ENCODE data around the gene GPR27.

GPR27 gene

DNA sequence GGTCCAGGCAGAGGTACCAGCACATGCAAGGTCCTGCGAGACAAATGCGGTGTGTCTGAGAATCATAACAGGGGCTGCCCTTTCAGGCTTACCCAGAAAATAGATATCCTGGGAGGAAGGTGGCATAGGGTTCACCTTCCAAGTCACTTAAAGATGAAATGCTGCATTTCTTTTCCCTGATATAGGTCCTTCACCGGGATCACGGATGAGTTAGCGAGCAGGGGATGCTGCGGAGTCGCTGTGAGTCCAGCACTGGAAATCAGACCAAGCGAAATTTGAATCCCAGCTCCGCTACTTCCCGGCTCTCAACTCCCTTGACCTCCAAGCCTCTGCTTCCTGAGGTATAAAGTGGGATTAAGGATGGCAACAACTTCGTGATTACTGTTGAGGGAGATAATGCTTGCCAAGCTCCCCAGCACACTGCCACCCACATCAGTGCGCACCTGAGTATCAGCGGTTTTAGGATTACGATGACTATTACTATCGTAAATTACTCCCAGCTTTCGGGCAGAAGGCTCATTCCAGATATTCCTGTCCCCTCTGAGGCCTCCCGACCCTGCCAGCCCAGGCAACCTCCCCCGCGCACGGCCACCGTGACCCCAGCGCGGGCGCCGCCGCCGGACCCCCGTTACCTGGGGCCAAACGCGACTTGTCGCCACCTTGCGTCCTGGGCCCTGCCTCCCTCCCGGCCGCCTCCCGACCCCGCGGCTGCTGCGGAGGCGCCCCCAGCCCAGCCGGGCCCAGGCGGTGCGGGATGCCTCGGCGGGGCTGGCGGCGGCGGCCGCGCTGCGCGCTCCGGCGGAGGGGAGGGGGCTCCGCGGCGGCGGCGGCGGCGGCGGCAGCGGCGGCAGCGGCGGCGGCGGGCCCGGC lies 589 bp upstream of the GPR27 start:
- ChIA-PET CTCF (interaction anchor here (0.6 to 1.8 kb wide), 5 partner anchors 21 to 576 kb away, joined by 3 to 9 read pairs (median 4); no protein-coding TSS in a partner anchor), POLR2A (interaction anchor here (0.6 to 0.7 kb wide), 3 partner anchors 9 to 444 kb away, joined by 3 to 8 read pairs (median 3); no protein-coding TSS in a partner anchor)
- DNase-seq, result peak in 2 of 3 donors; percentile 15 to 29
- WGBS (ENCODE audit: insufficient coverage), result 11% methylated on average over 45 of the region's 68 CpGs
- no peaks in the 10 kb centered on the region for H3K9me3 ChIP-seq (ENCODE audit: control extremely low read depth in 1 of 5, control insufficient read depth in 4 of 5, insufficient read depth in 2 of 5, low read depth in 1 of 5, low read length in 4 of 5)
- H3K27me3 ChIP-seq (replicated peaks in 2 of 5; ENCODE audit: control insufficient read depth in 4 of 5, insufficient read depth in 5 of 5, low read length in 4 of 5), result peaks cover 0 to 27% (median 9%) of the 10 kb centered on the region in 5 experiments
- peak overlapping the region; percentile 42 to 86 (median 64) for H3K4me3 ChIP-seq (ENCODE audit: control insufficient read depth in 1 of 7, extremely low read depth in 1 of 7, insufficient read depth in 4 of 7, low read depth in 2 of 7, low read length in 6 of 7)
- H3K27ac ChIP-seq (ENCODE audit: insufficient read depth in 1 of 2, low read depth in 1 of 2, low read length in 2 of 2, poor library complexity in 1 of 2, severe bottlenecking in 2 of 2), result no peak overlapping the region
- H3K4me1 ChIP-seq (ENCODE audit: control extremely low read depth in 1 of 4, control insufficient read depth in 4 of 4, insufficient read depth in 4 of 4, low read length in 3 of 4), result peaks cover 0 to 33% (median 16%) of the 10 kb centered on the region in 4 experiments
- H3K36me3 ChIP-seq (ENCODE audit: control insufficient read depth in 4 of 4, insufficient read depth in 4 of 4, low read length in 3 of 4), result peaks cover 0 to 4% (median 0%) of the 10 kb centered on the region in 4 experiments

GRCh38 chr3:71754610-71755253 lies 1.1 kb downstream of the GPR27 start:
- 13% methylated on average over 62 of the region's 65 CpGs for WGBS (ENCODE audit: insufficient coverage)
- Histone ChIP-seq H3K9me3 (ENCODE audit: control extremely low read depth in 1 of 5, control insufficient read depth in 4 of 5, insufficient read depth in 2 of 5, low read depth in 1 of 5, low read length in 4 of 5) (no peaks in the 10 kb centered on the region), H3K27ac (ENCODE audit: insufficient read depth in 1 of 2, low read depth in 1 of 2, low read length in 2 of 2, poor library complexity in 1 of 2, severe bottlenecking in 2 of 2) (peak overlapping the region in 1 of 2 experiments; percentile 28), H3K4me1 (ENCODE audit: control extremely low read depth in 1 of 4, control insufficient read depth in 4 of 4, insufficient read depth in 4 of 4, low read length in 3 of 4) (peaks cover 0 to 36% (median 18%) of the 10 kb centered on the region in 4 experiments), H3K4me3 (ENCODE audit: control insufficient read depth in 1 of 7, extremely low read depth in 1 of 7, insufficient read depth in 4 of 7, low read depth in 2 of 7, low read length in 6 of 7) (peak overlapping the region; percentile 55 to 86 (median 73)), H3K27me3 (replicated peaks in 2 of 5; ENCODE audit: control insufficient read depth in 4 of 5, insufficient read depth in 5 of 5, low read length in 4 of 5) (peaks cover 0 to 27% (median 9%) of the 10 kb centered on the region in 5 experiments), H3K36me3 (ENCODE audit: control insufficient read depth in 4 of 4, insufficient read depth in 4 of 4, low read length in 3 of 4) (no peaks in the 10 kb centered on the region)
- ChIA-PET CTCF (interaction anchor here (0.7 to 1.4 kb wide), 7 partner anchors 10 to 105 kb away, joined by 3 to 6 read pairs (median 3); no protein-coding TSS in a partner anchor), POLR2A (interaction anchor here (1.1 to 1.7 kb wide), 3 partner anchors 9 to 31 kb away, joined by 3 to 4 read pairs (median 4); no protein-coding TSS in a partner anchor)
- DNase-seq, result peak in 2 of 3 donors; percentile 34 to 39

GRCh38 chr3:71758091-71758490 lies 4.4 kb downstream of the GPR27 start:
- H3K36me3 ChIP-seq (ENCODE audit: control insufficient read depth in 4 of 4, insufficient read depth in 4 of 4, low read length in 3 of 4), result no peaks in the 10 kb centered on the region
- ChIA-PET POLR2A (interaction anchor here (0.6 kb wide), 1 partner anchor 12 kb away, joined by 3 read pairs; no protein-coding TSS in a partner anchor), CTCF (no interaction called here)
- H3K27ac ChIP-seq (ENCODE audit: insufficient read depth in 1 of 2, low read depth in 1 of 2, low read length in 2 of 2, poor library complexity in 1 of 2, severe bottlenecking in 2 of 2), result no peak overlapping the region
- H3K4me1 ChIP-seq (ENCODE audit: control extremely low read depth in 1 of 4, control insufficient read depth in 4 of 4, insufficient read depth in 4 of 4, low read length in 3 of 4), result peaks cover 0 to 24% (median 15%) of the 10 kb centered on the region in 4 experiments
- peaks cover 0 to 10% (median 4%) of the 10 kb centered on the region in 5 experiments for H3K27me3 ChIP-seq (replicated peaks in 2 of 5; ENCODE audit: control insufficient read depth in 4 of 5, insufficient read depth in 5 of 5, low read length in 4 of 5)
- DNase-seq, result no peak
- no peak overlapping the region for H3K4me3 ChIP-seq (ENCODE audit: control insufficient read depth in 1 of 7, extremely low read depth in 1 of 7, insufficient read depth in 4 of 7, low read depth in 2 of 7, low read length in 6 of 7)
- WGBS (ENCODE audit: insufficient coverage), result 80% methylated on average over 1 of the region's 2 CpGs
- no peaks in the 10 kb centered on the region for H3K9me3 ChIP-seq (ENCODE audit: control extremely low read depth in 1 of 5, control insufficient read depth in 4 of 5, insufficient read depth in 2 of 5, low read depth in 1 of 5, low read length in 4 of 5)

GRCh38 chr3:71759401-71759800 lies 5.7 kb downstream of the GPR27 start:
- peaks cover 0 to 9% (median 3%) of the 10 kb centered on the region in 5 experiments for H3K27me3 ChIP-seq (replicated peaks in 2 of 5; ENCODE audit: control insufficient read depth in 4 of 5, insufficient read depth in 5 of 5, low read length in 4 of 5)
- H3K4me1 ChIP-seq (ENCODE audit: control extremely low read depth in 1 of 4, control insufficient read depth in 4 of 4, insufficient read depth in 4 of 4, low read length in 3 of 4), result peaks cover 0 to 17% (median 7%) of the 10 kb centered on the region in 4 experiments
- H3K9me3 ChIP-seq (ENCODE audit: control extremely low read depth in 1 of 5, control insufficient read depth in 4 of 5, insufficient read depth in 2 of 5, low read depth in 1 of 5, low read length in 4 of 5), result no peaks in the 10 kb centered on the region
- 72% methylated on average over 4 of the region's 5 CpGs for WGBS (ENCODE audit: insufficient coverage)
- POLR2A ChIA-PET, result interaction anchor here (0.7 kb wide), 1 partner anchor 9 kb away, joined by 3 read pairs; no protein-coding TSS in a partner anchor
- no peak overlapping the region for H3K27ac ChIP-seq (ENCODE audit: insufficient read depth in 1 of 2, low read depth in 1 of 2, low read length in 2 of 2, poor library complexity in 1 of 2, severe bottlenecking in 2 of 2)
- CTCF ChIA-PET, result interaction anchor here (1.5 kb wide), 1 partner anchor 10 kb away, joined by 3 read pairs; no protein-coding TSS in a partner anchor
- no peak overlapping the region for H3K4me3 ChIP-seq (ENCODE audit: control insufficient read depth in 1 of 7, extremely low read depth in 1 of 7, insufficient read depth in 4 of 7, low read depth in 2 of 7, low read length in 6 of 7)
- no peaks in the 10 kb centered on the region for H3K36me3 ChIP-seq (ENCODE audit: control insufficient read depth in 4 of 4, insufficient read depth in 4 of 4, low read length in 3 of 4)
- DNase-seq, result no peak

DNA sequence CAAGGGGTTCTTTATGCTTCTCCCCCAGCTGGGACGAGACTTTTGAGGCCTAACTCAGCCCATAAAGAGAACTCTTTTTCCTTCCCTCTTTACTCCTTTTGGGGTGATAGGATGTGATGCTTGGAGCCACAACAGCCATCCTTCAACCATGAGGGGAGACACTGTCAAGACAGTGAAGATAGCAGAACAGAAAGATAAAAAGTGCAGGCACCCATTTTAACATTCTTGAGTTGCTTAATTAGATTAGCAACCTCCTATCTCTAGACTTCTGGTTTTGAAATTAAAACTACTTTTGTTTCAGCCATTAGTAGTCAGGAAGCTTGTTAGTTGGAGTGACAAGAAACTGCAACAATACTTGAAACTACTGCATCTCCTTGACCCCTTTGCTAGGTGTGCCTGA lies 6.5 kb downstream of the GPR27 start:
- WGBS (ENCODE audit: insufficient coverage), result no CpG with 5 or more reads among the region's 1 CpG
- peaks cover 0 to 9% (median 1%) of the 10 kb centered on the region in 5 experiments for H3K27me3 ChIP-seq (replicated peaks in 2 of 5; ENCODE audit: control insufficient read depth in 4 of 5, insufficient read depth in 5 of 5, low read length in 4 of 5)
- H3K36me3 ChIP-seq (ENCODE audit: control insufficient read depth in 4 of 4, insufficient read depth in 4 of 4, low read length in 3 of 4), result no peaks in the 10 kb centered on the region
- H3K27ac ChIP-seq (ENCODE audit: insufficient read depth in 1 of 2, low read depth in 1 of 2, low read length in 2 of 2, poor library complexity in 1 of 2, severe bottlenecking in 2 of 2), result no peak overlapping the region
- no peak for DNase-seq
- H3K9me3 ChIP-seq (ENCODE audit: control extremely low read depth in 1 of 5, control insufficient read depth in 4 of 5, insufficient read depth in 2 of 5, low read depth in 1 of 5, low read length in 4 of 5), result no peaks in the 10 kb centered on the region
- no peak overlapping the region for H3K4me3 ChIP-seq (ENCODE audit: control insufficient read depth in 1 of 7, extremely low read depth in 1 of 7, insufficient read depth in 4 of 7, low read depth in 2 of 7, low read length in 6 of 7)
- ChIA-PET CTCF (interaction anchor here (1.2 to 2.2 kb wide), 3 partner anchors 9 to 28 kb away, joined by 3 to 5 read pairs (median 3); no protein-coding TSS in a partner anchor), POLR2A (interaction anchor here (0.7 kb wide), 1 partner anchor 10 kb away, joined by 3 read pairs; no protein-coding TSS in a partner anchor)
- peaks cover 0 to 9% (median 3%) of the 10 kb centered on the region in 4 experiments for H3K4me1 ChIP-seq (ENCODE audit: control extremely low read depth in 1 of 4, control insufficient read depth in 4 of 4, insufficient read depth in 4 of 4, low read length in 3 of 4)

DNA sequence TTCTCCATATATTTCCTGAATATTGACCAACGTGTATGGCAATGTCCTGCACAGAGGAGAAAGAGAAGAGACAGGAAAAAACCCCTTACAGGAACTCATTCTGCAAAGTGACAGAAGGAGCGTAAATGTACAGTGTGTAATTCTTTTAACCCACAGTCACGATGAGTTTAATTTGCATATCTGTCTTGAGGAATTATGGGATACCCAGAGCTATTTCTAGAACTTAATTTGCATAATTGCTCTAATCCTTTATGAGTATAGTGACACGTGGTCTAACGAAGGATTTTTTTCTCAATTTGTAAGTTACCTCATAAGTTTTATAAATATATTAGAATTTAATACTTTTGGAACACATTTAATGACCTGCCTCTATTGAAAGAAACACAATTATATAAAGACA lies 9.8 kb downstream of the GPR27 start:
- Histone ChIP-seq H3K9me3 (ENCODE audit: control extremely low read depth in 1 of 5, control insufficient read depth in 4 of 5, insufficient read depth in 2 of 5, low read depth in 1 of 5, low read length in 4 of 5) (no peaks in the 10 kb centered on the region), H3K27ac (ENCODE audit: insufficient read depth in 1 of 2, low read depth in 1 of 2, low read length in 2 of 2, poor library complexity in 1 of 2, severe bottlenecking in 2 of 2) (no peak overlapping the region), H3K36me3 (ENCODE audit: control insufficient read depth in 4 of 4, insufficient read depth in 4 of 4, low read length in 3 of 4) (no peaks in the 10 kb centered on the region), H3K27me3 (replicated peaks in 2 of 5; ENCODE audit: control insufficient read depth in 4 of 5, insufficient read depth in 5 of 5, low read length in 4 of 5) (peaks cover 0 to 4% (median 0%) of the 10 kb centered on the region in 5 experiments), H3K4me1 (ENCODE audit: control extremely low read depth in 1 of 4, control insufficient read depth in 4 of 4, insufficient read depth in 4 of 4, low read length in 3 of 4) (peaks cover 0 to 4% (median 1%) of the 10 kb centered on the region in 4 experiments), H3K4me3 (ENCODE audit: control insufficient read depth in 1 of 7, extremely low read depth in 1 of 7, insufficient read depth in 4 of 7, low read depth in 2 of 7, low read length in 6 of 7) (no peak overlapping the region)
- WGBS (ENCODE audit: insufficient coverage), result 82% methylated on average over 2 of the region's 5 CpGs
- ChIA-PET CTCF (interaction anchor here (0.6 to 1.8 kb wide), 2 partner anchors 9 to 80 kb away, joined by 3 to 6 read pairs; no protein-coding TSS in a partner anchor), POLR2A (interaction anchor here (1.5 kb wide), 1 partner anchor 8 kb away, joined by 4 read pairs; no protein-coding TSS in a partner anchor)
- no peak for DNase-seq
